ENCODE measurements around the gene PRKG1. TPM values are rescaled to one million over a fixed set of nuclear protein-coding genes. Genes with fewer than 3 reads are reported as not detected.

PRKG1 gene
- total RNA-seq, 1 experiment from 2014 or later = 16.5 TPM

- Mint-ChIP-seq H3K27me3 (ENCODE audit: low read depth) (no peaks in the 10 kb centered on the region), H3K9me3 (peaks cover 5% of the 10 kb centered on the region), H3K4me1 (peaks cover 21% of the 10 kb centered on the region), H3K27ac (no peak overlapping the region), H3K36me3 (no peaks in the 10 kb centered on the region), H3K4me3 (no peak overlapping the region)
- TF ChIP-seq HMGA2 (CRISPR knock-in tag; IDR thresholded peaks at IDR 0.05) (no peak), ATF3 (CRISPR knock-in tag; conservative IDR thresholded peaks at IDR 0.05) (no peak), KAT7 (CRISPR knock-in tag; IDR thresholded peaks at IDR 0.05; ENCODE audit: borderline replicate concordance) (no peak), ELF4 (CRISPR knock-in tag; IDR thresholded peaks at IDR 0.05; ENCODE audit: low read depth) (no peak), ESRRA (CRISPR knock-in tag; IDR thresholded peaks at IDR 0.05; ENCODE audit: borderline replicate concordance) (no peak), TP53 (CRISPR knock-in tag; IDR thresholded peaks at IDR 0.05) (no peak), ZBTB21 (CRISPR knock-in tag; IDR thresholded peaks at IDR 0.05; ENCODE audit: borderline replicate concordance) (no peak), TCF7 (CRISPR knock-in tag; IDR thresholded peaks at IDR 0.05; ENCODE audit: low read depth) (no peak), IRF1 (CRISPR knock-in tag; IDR thresholded peaks at IDR 0.05) (no peak), OVOL2 (CRISPR knock-in tag; IDR thresholded peaks at IDR 0.05; ENCODE audit: borderline replicate concordance) (no peak), PREB (CRISPR knock-in tag; IDR thresholded peaks at IDR 0.05; ENCODE audit: borderline replicate concordance) (no peak), ZNF425 (CRISPR knock-in tag; conservative IDR thresholded peaks at IDR 0.05) (no peak), NR1H2 (CRISPR knock-in tag; IDR thresholded peaks at IDR 0.05) (no peak), IRF2 (CRISPR knock-in tag; IDR thresholded peaks at IDR 0.05; ENCODE audit: borderline replicate concordance, low read depth) (no peak), NR3C1 (CRISPR knock-in tag; conservative IDR thresholded peaks at IDR 0.05; ENCODE audit: low read depth) (no peak), CREM (CRISPR knock-in tag; IDR thresholded peaks at IDR 0.05) (no peak), USF2 (CRISPR knock-in tag; IDR thresholded peaks at IDR 0.05) (no peak), MYBL2 (CRISPR knock-in tag; IDR thresholded peaks at IDR 0.05) (no peak)
- ATAC-seq (no peak), DNase-seq (ENCODE audit: low spot score) (no peak)
- CTCF ChIA-PET = interaction anchor here (3.8 kb wide), 1 partner anchor 10 kb away, joined by 20 read pairs; no protein-coding TSS in a partner anchor
- POLR2A ChIA-PET = no interaction called here
Observed at GRCh38 chr10:51993475-51993874, 919.2 kb downstream of the PRKG1 start.

GRCh38 chr10:51999096-51999495, 924.8 kb downstream of the PRKG1 start:
- no peak for ATAC-seq
- H3K4me3 Mint-ChIP-seq = no peak overlapping the region
- no peak overlapping the region for H3K27ac Mint-ChIP-seq
- H3K36me3 Mint-ChIP-seq = no peaks in the 10 kb centered on the region
- peaks cover 5% of the 10 kb centered on the region; the same call in 1 of the 2 replicates for H3K4me1 Mint-ChIP-seq
- ChIA-PET POLR2A (no interaction called here), CTCF (no interaction called here)
- TF ChIP-seq E2F1 (CRISPR knock-in tag; IDR thresholded peaks at IDR 0.05) (no peak), IRF2 (CRISPR knock-in tag; IDR thresholded peaks at IDR 0.05; ENCODE audit: borderline replicate concordance, low read depth) (no peak), JAZF1 (CRISPR knock-in tag; IDR thresholded peaks at IDR 0.05) (no peak), EMX1 (CRISPR knock-in tag; IDR thresholded peaks at IDR 0.05) (no peak), ATF6 (CRISPR knock-in tag; IDR thresholded peaks at IDR 0.05) (no peak), ZNF317 (CRISPR knock-in tag; IDR thresholded peaks at IDR 0.05; ENCODE audit: borderline replicate concordance, low read depth) (no peak), PRRX2 (CRISPR knock-in tag; IDR thresholded peaks at IDR 0.05) (no peak), GABPB1 (CRISPR knock-in tag; IDR thresholded peaks at IDR 0.05) (no peak), ATF3 (CRISPR knock-in tag; conservative IDR thresholded peaks at IDR 0.05) (no peak), OVOL2 (CRISPR knock-in tag; IDR thresholded peaks at IDR 0.05; ENCODE audit: borderline replicate concordance) (no peak)
- H3K27me3 Mint-ChIP-seq (ENCODE audit: low read depth) = no peaks in the 10 kb centered on the region
- H3K9me3 Mint-ChIP-seq = no peaks in the 10 kb centered on the region
- DNase-seq (ENCODE audit: low spot score) = no peak

Measured in WTC11 (cell line).